Pancreas (tissue), 10 donors: ENCODE measurements around the gene COL8A2. TPM values are rescaled to one million over a fixed set of nuclear protein-coding genes. Genes with fewer than 3 reads are reported as not detected.
A peak's percentile ranks its signal among the peaks of the same experiment; 100 is the strongest.

Source experiments
- ATAC-seq, 4 donors: fragments of 200-7000 bp; cut with Tn5 transposase; one replicate each; pipeline versions ENCODE4 v1.8.0 to v1.9.1; 2020; ENCODE audit warnings: mild to moderate bottlenecking in 4 of 4, moderate library complexity in 4 of 4
- DNase-seq, 6 donors: peaks; one replicate each; pipeline ENCODE4 v3.0.0-alpha.2; 2020
- FAIRE-seq: peaks from 2 replicates; lab custom pipeline; 2012; peaks lifted over from hg19 to GRCh38; lab: Jason Lieb, UNC
- H3K27ac ChIP-seq, 4 donors: fragments of 200-600 bp; sonication (generic); 1 replicate in 3 of 4; 2 replicates in 1 of 4; pipeline versions ENCODE4 v1.5.0 to v1.8.0; 2020
- H3K27me3 ChIP-seq, 4 donors: fragments of 200-600 bp; one replicate each; pipeline ENCODE4 v1.8.0; 2021
- H3K36me3 ChIP-seq, 3 donors: fragments of 200-600 bp; sonication (generic) in 1 of 3; one replicate each; pipeline versions ENCODE4 v1.5.0 to v1.8.0; 2020 to 2021
- H3K4me1 ChIP-seq, 3 donors: fragments of 200-600 bp; one replicate each; pipeline ENCODE4 v1.8.0; 2021
- H3K4me3 ChIP-seq, 4 donors: fragments of 200-600 bp; sonication (generic) in 2 of 4; one replicate each; pipeline versions ENCODE4 v1.5.0 to v1.8.0; 2020 to 2021
- H3K9me3 ChIP-seq, 4 donors: fragments of 200-600 bp; one replicate each; pipeline ENCODE4 v1.8.0; 2021
- WGBS, 2 donors: extraction: QIAGEN DNeasy Blood & Tissue Kit; methylation state at CpG; one replicate each; pipeline ENCODE4 v1.1.7; 2013; 5-methylcytosine and 5-hydroxymethylcytosine counted together
- intact Hi-C, 3 donors: fragments of 100-400 bp; cut with DNase I; formaldehyde crosslinking; loops; one replicate each; pipeline versions ENCODE4 v1.11.1 to v1.14.2; 2022
- polyA plus RNA-seq, 2 donors: library from polyadenylated mRNA; stranded (reverse); fragments of 200-250 nt; gene quantifications; one replicate each; pipeline ENCODE4 v1.2.3, GENCODE V29; 2013
- total RNA-seq, 6 donors: library from RNA; stranded (reverse); fragmentation: NEBNext Ultra II Directional in 4 of 6; extraction: Animal tissue kit (Norgen Biotek cat#: 25700) in 4 of 6; gene quantifications; one replicate each; pipeline versions ENCODE4 v1.2.1 to v1.2.4, GENCODE V29; 2021 to 2023
- TF ChIP-seq, protein P1 (sequence below), 4 donors: fragments of 200-600 bp; sonication (generic) in 3 of 4; IDR thresholded peaks; one replicate each; pipeline versions ENCODE4 v1.5.0 to v1.8.0; 2021; ENCODE audit warnings: antibody characterized with exemption in 4 of 4
- donor health status: healthy with polysubstance abuse.
- donor health status: DM: no; HTN: no; CAD: no; lungs with moderate emphysema.
- donor health status: DM: no; HTN: no; CAD: no.
- donor health status: control.
- donor health status: control.
- donor health status: Bipolar disorder and iron deficiency.
- donor health status: DM: yes; HTN: yes; CAD: no.
- donor health status: DM: no; HTN: no; CAD: no.
- donor health status: DM: no; HTN: no; CAD: no.
- donor health status: DM: yes; HTN: yes; CAD: no.

COL8A2 gene
- 1 to 10 TPM in 2 of 6 donors, under 1 TPM in 4; 0.12 to 3.3 (median 0.34) TPM for total RNA-seq
- under 1 TPM; 0.31 to 0.42 TPM for polyA plus RNA-seq

DNA sequence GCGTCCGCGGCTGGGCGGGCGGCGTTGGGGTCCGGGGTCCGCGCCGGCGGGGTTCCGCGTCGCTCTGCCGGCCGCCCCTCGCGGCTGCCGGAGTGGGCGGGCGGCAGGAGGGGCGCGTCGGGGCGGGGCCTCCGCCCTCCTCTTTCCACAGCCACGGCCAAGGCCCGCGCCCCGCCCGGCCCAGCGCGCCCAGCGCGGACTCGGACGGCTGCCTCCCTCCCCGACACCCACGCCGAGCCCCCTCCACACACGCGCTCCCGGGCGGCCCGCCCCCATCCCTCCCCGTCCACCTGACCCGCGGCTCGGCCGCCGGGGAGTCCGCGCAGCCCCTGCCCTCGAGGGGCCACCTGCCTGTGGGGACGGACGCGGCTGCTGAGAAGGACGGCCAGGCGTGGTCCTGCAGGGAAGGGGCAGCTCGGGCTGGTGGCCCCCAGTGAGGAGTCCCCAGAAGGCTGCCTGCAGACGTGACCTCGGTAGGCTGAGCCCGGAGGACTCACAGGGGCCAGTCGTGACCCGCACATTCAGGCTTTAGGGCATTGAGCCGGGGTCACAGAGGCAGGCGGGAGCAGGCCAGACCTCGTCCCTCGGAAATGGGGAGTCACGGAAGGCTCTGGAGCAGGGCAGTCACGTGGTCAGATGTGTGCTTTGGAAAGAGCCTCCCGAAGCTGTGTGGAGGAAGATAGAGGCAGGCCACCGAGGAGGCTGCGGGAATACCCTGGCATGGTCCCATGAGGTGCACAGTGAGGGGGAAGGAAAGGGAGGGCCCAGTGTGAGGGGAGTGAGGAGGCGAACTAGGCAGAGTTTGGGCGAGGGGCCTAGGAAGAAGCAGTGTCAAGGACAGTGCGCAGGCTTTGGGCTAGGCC lies at the start of gene COL8A2:
COL8A2 (minus strand) TSS at position 94 of the 863 bp plus-strand sequence. CDS start 24,980 bp downstream, outside the sequence.
- no peak within 1 kb of the TSS for H3K27ac ChIP-seq
- no peak for FAIRE-seq
- intact Hi-C loops: no loop called here
- no peaks in the 10 kb centered on the region for H3K36me3 ChIP-seq
- 15 to 18% methylated on average over 59 to 77 of the region's 77 CpGs for WGBS, 2 donors
- TF ChIP-seq, protein P1, sequence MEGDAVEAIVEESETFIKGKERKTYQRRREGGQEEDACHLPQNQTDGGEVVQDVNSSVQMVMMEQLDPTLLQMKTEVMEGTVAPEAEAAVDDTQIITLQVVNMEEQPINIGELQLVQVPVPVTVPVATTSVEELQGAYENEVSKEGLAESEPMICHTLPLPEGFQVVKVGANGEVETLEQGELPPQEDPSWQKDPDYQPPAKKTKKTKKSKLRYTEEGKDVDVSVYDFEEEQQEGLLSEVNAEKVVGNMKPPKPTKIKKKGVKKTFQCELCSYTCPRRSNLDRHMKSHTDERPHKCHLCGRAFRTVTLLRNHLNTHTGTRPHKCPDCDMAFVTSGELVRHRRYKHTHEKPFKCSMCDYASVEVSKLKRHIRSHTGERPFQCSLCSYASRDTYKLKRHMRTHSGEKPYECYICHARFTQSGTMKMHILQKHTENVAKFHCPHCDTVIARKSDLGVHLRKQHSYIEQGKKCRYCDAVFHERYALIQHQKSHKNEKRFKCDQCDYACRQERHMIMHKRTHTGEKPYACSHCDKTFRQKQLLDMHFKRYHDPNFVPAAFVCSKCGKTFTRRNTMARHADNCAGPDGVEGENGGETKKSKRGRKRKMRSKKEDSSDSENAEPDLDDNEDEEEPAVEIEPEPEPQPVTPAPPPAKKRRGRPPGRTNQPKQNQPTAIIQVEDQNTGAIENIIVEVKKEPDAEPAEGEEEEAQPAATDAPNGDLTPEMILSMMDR (IDR thresholded peaks at IDR 0.05): no peak
- H3K4me1 ChIP-seq: no peaks in the 10 kb centered on the region
- H3K9me3 ChIP-seq: no peaks in the 10 kb centered on the region
- DNase-seq: peak in 2 of 6 donors; percentile 42 to 72
- ATAC-seq: peak in 2 of 4 donors; percentile 69 to 74
- no peaks in the 10 kb centered on the region for H3K27me3 ChIP-seq
- peak within 1 kb of the TSS in 2 of 4 donors; percentile 21 to 38 for H3K4me3 ChIP-seq

GRCh38 chr1:36174713-36175112 lies 49.7 kb upstream of the COL8A2 start:
- ATAC-seq: no peak
- 53 to 68% methylated on average over 8 to 11 of the region's 11 CpGs for WGBS, 2 donors
- Histone ChIP-seq H3K4me1 (peaks cover 0 to 11% (median 9%) of the 10 kb centered on the region in 3 donors), H3K27me3 (no peaks in the 10 kb centered on the region), H3K27ac (peak overlapping the region; percentile 4 to 34 (median 14)), H3K36me3 (peaks cover 0 to 33% (median 8%) of the 10 kb centered on the region in 3 donors), H3K9me3 (no peaks in the 10 kb centered on the region), H3K4me3 (no peak overlapping the region)
- TF ChIP-seq, protein P1 (IDR thresholded peaks at IDR 0.05): no peak
- intact Hi-C loops: no loop called here
- FAIRE-seq: no peak
- DNase-seq: no peak

DNA sequence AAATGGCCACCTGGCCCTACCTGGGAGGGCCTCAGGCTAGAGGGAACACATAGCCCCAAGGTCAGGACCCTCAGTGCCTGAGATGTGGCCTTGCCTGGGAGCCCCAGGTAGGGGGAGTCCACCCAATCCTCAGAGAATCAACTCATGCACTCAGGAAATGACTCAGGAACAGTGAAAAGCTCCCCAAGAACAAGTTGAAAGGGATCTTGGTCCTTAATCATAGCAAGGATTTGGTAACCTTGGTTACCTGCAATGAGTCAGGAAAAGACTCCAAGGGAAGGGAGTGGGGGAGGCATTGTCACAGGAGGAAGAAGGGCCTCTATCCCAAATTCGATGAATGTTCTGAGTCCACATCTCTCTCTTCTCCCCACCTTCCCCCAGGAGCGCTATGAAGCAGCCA lies 48.0 kb upstream of the COL8A2 start:
- TF ChIP-seq, protein P1 (IDR thresholded peaks at IDR 0.05): no peak
- Histone ChIP-seq H3K9me3 (no peaks in the 10 kb centered on the region), H3K27me3 (no peaks in the 10 kb centered on the region), H3K36me3 (peaks cover 0 to 30% (median 8%) of the 10 kb centered on the region in 3 donors), H3K4me3 (no peak overlapping the region), H3K4me1 (peaks cover 0 to 11% (median 9%) of the 10 kb centered on the region in 3 donors), H3K27ac (no peak overlapping the region)
- intact Hi-C loops: no loop called here
- 79 to 88% methylated on average over 2 of the region's 2 CpGs for WGBS, 2 donors
- no peak for DNase-seq
- no peak for FAIRE-seq
- ATAC-seq: no peak

GRCh38 chr1:36172017-36172747 lies 47.2 kb upstream of the COL8A2 start:
- TF ChIP-seq, protein P1 (IDR thresholded peaks at IDR 0.05): no peak
- no peak overlapping the region for H3K27ac ChIP-seq
- no peaks in the 10 kb centered on the region for H3K9me3 ChIP-seq
- no peak overlapping the region for H3K4me3 ChIP-seq
- FAIRE-seq (no peak), DNase-seq (no peak), ATAC-seq (no peak)
- no peaks in the 10 kb centered on the region for H3K27me3 ChIP-seq
- intact Hi-C loops: no loop called here
- peaks cover 0 to 26% (median 8%) of the 10 kb centered on the region in 3 donors for H3K36me3 ChIP-seq
- H3K4me1 ChIP-seq: peaks cover 0 to 11% (median 9%) of the 10 kb centered on the region in 3 donors
- 94 to 95% methylated on average over 21 of the region's 21 CpGs for WGBS, 2 donors
